HEK293 (cell line): ENCODE measurements around the gene MAML3.

Source experiments
- EGR2 ChIP-seq: fragments of 450-650 bp; formaldehyde crosslinking; IDR thresholded peaks from 2 replicates; pipeline ENCODE4 v1.5.1; 2016; ENCODE audit warnings: low read depth, missing biosample characterization, missing genetic modification characterization
- FEZF1 ChIP-seq: fragments of 450-650 bp; formaldehyde crosslinking; IDR thresholded peaks from 2 replicates; pipeline ENCODE4 v1.5.1; 2016; ENCODE audit warnings: missing biosample characterization, missing genetic modification characterization
- MYNN ChIP-seq: fragments of 450-650 bp; formaldehyde crosslinking; IDR thresholded peaks from 2 replicates; pipeline ENCODE4 v1.5.1; 2016; ENCODE audit warnings: missing biosample characterization, missing genetic modification characterization, borderline replicate concordance
- SETDB1 ChIP-seq: IDR thresholded peaks from one replicate; pipeline ENCODE4 v1.6.1; 2017; ENCODE audit warnings: mild to moderate bottlenecking, low read length, moderate library complexity, mixed read lengths; ENCODE audit not compliant: insufficient read length
- WT1 ChIP-seq: fragments of 450-650 bp; formaldehyde crosslinking; IDR thresholded peaks from 2 replicates; pipeline ENCODE4 v1.5.1; 2016; ENCODE audit warnings: missing biosample characterization, missing genetic modification characterization
- ZBTB11 ChIP-seq: fragments of 450-650 bp; formaldehyde crosslinking; conservative IDR thresholded peaks from 2 replicates; pipeline ENCODE4 v1.5.1; 2016; ENCODE audit warnings: low read depth, missing biosample characterization, missing genetic modification characterization
- ZBTB17 ChIP-seq: fragments of 450-650 bp; formaldehyde crosslinking; IDR thresholded peaks from 2 replicates; pipeline ENCODE4 v1.5.1; 2016; ENCODE audit warnings: missing biosample characterization, missing genetic modification characterization
- ZBTB49 ChIP-seq: fragments of 450-650 bp; formaldehyde crosslinking; IDR thresholded peaks from 2 replicates; pipeline ENCODE4 v1.5.1; 2016; ENCODE audit warnings: missing biosample characterization, missing genetic modification characterization, low read depth
- ZBTB7A ChIP-seq: fragments of 450-650 bp; formaldehyde crosslinking; IDR thresholded peaks from 2 replicates; pipeline ENCODE4 v1.5.1; 2016; ENCODE audit warnings: low read depth, missing biosample characterization, missing genetic modification characterization
- ZFP37 ChIP-seq: fragments of 450-650 bp; formaldehyde crosslinking; IDR thresholded peaks from 2 replicates; pipeline ENCODE4 v1.5.1; 2016; ENCODE audit warnings: missing biosample characterization, missing genetic modification characterization
- ZFP41 ChIP-seq: fragments of 450-650 bp; formaldehyde crosslinking; IDR thresholded peaks from 2 replicates; pipeline ENCODE4 v1.5.1; 2016; ENCODE audit warnings: missing biosample characterization, missing genetic modification characterization, borderline replicate concordance
- ZIC2 ChIP-seq: fragments of 450-650 bp; formaldehyde crosslinking; IDR thresholded peaks from 2 replicates; pipeline ENCODE4 v1.5.1; 2016; ENCODE audit warnings: missing biosample characterization, missing genetic modification characterization
- ZNF10 ChIP-seq: fragments of 450-650 bp; formaldehyde crosslinking; IDR thresholded peaks from 2 replicates; pipeline ENCODE4 v1.5.1; 2017; ENCODE audit warnings: missing biosample characterization, missing genetic modification characterization
- ZNF114 ChIP-seq: fragments of 450-650 bp; formaldehyde crosslinking; IDR thresholded peaks from 2 replicates; pipeline ENCODE4 v1.5.0; 2017; ENCODE audit warnings: missing biosample characterization, missing genetic modification characterization
- ZNF132 ChIP-seq: fragments of 450-650 bp; formaldehyde crosslinking; IDR thresholded peaks from 2 replicates; pipeline ENCODE4 v1.5.1; 2017; ENCODE audit warnings: missing biosample characterization, missing genetic modification characterization, borderline replicate concordance
- ZNF184 ChIP-seq: fragments of 450-650 bp; IDR thresholded peaks from 2 replicates; pipeline ENCODE4 v1.5.1; 2018; ENCODE audit warnings: missing biosample characterization, mild to moderate bottlenecking, missing genetic modification characterization
- ZNF19 ChIP-seq: fragments of 450-650 bp; formaldehyde crosslinking; IDR thresholded peaks from 2 replicates; pipeline ENCODE4; 2016; ENCODE audit warnings: missing biosample characterization, missing genetic modification characterization, low read depth
- ZNF202 ChIP-seq: fragments of 450-650 bp; formaldehyde crosslinking; IDR thresholded peaks from 2 replicates; pipeline ENCODE4 v1.5.1; 2016; ENCODE audit warnings: missing biosample characterization, missing genetic modification characterization, borderline replicate concordance
- ZNF223 ChIP-seq: fragments of 450-650 bp; formaldehyde crosslinking; IDR thresholded peaks from 2 replicates; pipeline ENCODE4 v1.5.1; 2016; ENCODE audit warnings: missing biosample characterization, missing genetic modification characterization
- ZNF24 ChIP-seq: fragments of 450-650 bp; formaldehyde crosslinking; IDR thresholded peaks from 2 replicates; pipeline ENCODE4 v1.5.1; 2016; ENCODE audit warnings: missing biosample characterization, missing genetic modification characterization
- ZNF324 ChIP-seq: fragments of 450-650 bp; formaldehyde crosslinking; IDR thresholded peaks from 2 replicates; pipeline ENCODE4 v1.5.1; 2016; ENCODE audit warnings: missing biosample characterization, missing genetic modification characterization
- ZNF423 ChIP-seq: fragments of 450-650 bp; formaldehyde crosslinking; IDR thresholded peaks from 2 replicates; pipeline ENCODE4 v1.5.1; 2016; ENCODE audit warnings: missing biosample characterization, missing genetic modification characterization
- ZNF514 ChIP-seq: fragments of 450-650 bp; formaldehyde crosslinking; IDR thresholded peaks from 2 replicates; pipeline ENCODE4 v1.5.1; 2016; ENCODE audit warnings: missing biosample characterization, missing genetic modification characterization
- ZNF529 ChIP-seq: fragments of 450-650 bp; formaldehyde crosslinking; IDR thresholded peaks from 2 replicates; pipeline ENCODE4 v1.5.1; 2017; ENCODE audit warnings: missing genetic modification characterization, missing biosample characterization; ENCODE audit not compliant: insufficient replicate concordance
- ZNF544 ChIP-seq: fragments of 450-650 bp; formaldehyde crosslinking; IDR thresholded peaks from 2 replicates; pipeline ENCODE4 v1.5.0; 2017; ENCODE audit warnings: missing biosample characterization, missing genetic modification characterization
- ZNF561 ChIP-seq: fragments of 450-650 bp; IDR thresholded peaks from 2 replicates; pipeline ENCODE4 v1.5.1; 2018; ENCODE audit warnings: missing biosample characterization, missing genetic modification characterization, borderline replicate concordance
- ZNF571 ChIP-seq: fragments of 450-650 bp; formaldehyde crosslinking; IDR thresholded peaks from 2 replicates; pipeline ENCODE4 v1.5.0; 2017; ENCODE audit warnings: missing biosample characterization, missing genetic modification characterization
- ZNF621 ChIP-seq: fragments of 450-650 bp; formaldehyde crosslinking; IDR thresholded peaks from 2 replicates; pipeline ENCODE4 v1.5.1; 2017; ENCODE audit warnings: missing biosample characterization, missing genetic modification characterization
- ZNF639 ChIP-seq: fragments of 450-650 bp; formaldehyde crosslinking; IDR thresholded peaks from 2 replicates; pipeline ENCODE4 v1.5.1; 2016; ENCODE audit warnings: missing biosample characterization, missing genetic modification characterization
- ZNF645 ChIP-seq: fragments of 450-650 bp; formaldehyde crosslinking; IDR thresholded peaks from 2 replicates; pipeline ENCODE4; 2016; ENCODE audit warnings: missing biosample characterization, missing genetic modification characterization
- ZNF660 ChIP-seq: fragments of 450-650 bp; IDR thresholded peaks from 2 replicates; pipeline ENCODE4 v1.5.1; 2018; ENCODE audit warnings: missing biosample characterization, mild to moderate bottlenecking, missing genetic modification characterization
- ZNF792 ChIP-seq: fragments of 450-650 bp; formaldehyde crosslinking; IDR thresholded peaks from 2 replicates; pipeline ENCODE4 v1.5.1; 2016; ENCODE audit warnings: missing biosample characterization, missing genetic modification characterization
- ZNF837 ChIP-seq: fragments of 450-650 bp; formaldehyde crosslinking; IDR thresholded peaks from 2 replicates; pipeline ENCODE4 v1.5.1; 2016; ENCODE audit warnings: missing biosample characterization, missing genetic modification characterization
- ZNF843 ChIP-seq: fragments of 450-650 bp; formaldehyde crosslinking; IDR thresholded peaks from 2 replicates; pipeline ENCODE4 v1.5.1; 2016; ENCODE audit warnings: missing biosample characterization, missing genetic modification characterization

Gene MAML3

GRCh38 chr4:140049024-140049848 lies 104.7 kb downstream of the MAML3 start (continued):
- TF ChIP-seq WT1 (no peak), ZNF645 (tag by site-specific recombination) (no peak), ZBTB11 (0 out of 2 replicates have a peak, but pooled peaks have one; percentile 8), ZFP37 (tag by site-specific recombination) (no peak), ZNF544 (no peak), ZFP41 (tag by site-specific recombination) (no peak), ZNF10 (no peak), ZBTB49 (tag by site-specific recombination) (no peak), ZNF837 (tag by site-specific recombination) (no peak), ZNF792 (no peak), MYNN (no peak), ZNF660 (tag by site-specific recombination) (no peak), ZNF132 (no peak), ZNF843 (tag by site-specific recombination) (no peak), FEZF1 (tag by site-specific recombination) (no peak), SETDB1 (no peak), ZNF561 (tag by site-specific recombination) (no peak), ZNF423 (tag by site-specific recombination) (no peak), ZNF571 (tag by site-specific recombination) (no peak), ZBTB7A (tag by site-specific recombination) (no peak), ZNF324 (tag by site-specific recombination) (no peak), ZNF639 (no peak), ZIC2 (no peak), ZNF514 (no peak), ZNF529 (tag by site-specific recombination) (no peak), ZNF202 (no peak), ZBTB17 (tag by site-specific recombination) (peak; percentile 49; the same call in 1 of the 2 replicates), ZNF19 (no peak), ZNF24 (no peak), EGR2 (tag by site-specific recombination) (peak; percentile 56; the same call in 1 of the 2 replicates), ZNF114 (tag by site-specific recombination) (no peak), ZNF223 (tag by site-specific recombination) (no peak), ZNF184 (tag by site-specific recombination) (no peak), ZNF621 (no peak)
